PC-3 (cell line): Measurements from ENCODE around the gene NAA38.

ENCODE experiments used
- CTCF ChIP-seq: fragments of 300-600 bp; sonication (generic); conservative IDR thresholded peaks from 2 replicates; pipeline ENCODE4 v1.5.1; 2017; ENCODE audit warnings: antibody characterized with exemption, low read depth, mild to moderate bottlenecking, low read length
- EZH2 ChIP-seq: fragments of 300-600 bp; sonication (generic); IDR thresholded peaks from one replicate; pipeline ENCODE4 v1.6.1; 2017; ENCODE audit warnings: antibody characterized with exemption, mild to moderate bottlenecking, low read length; ENCODE audit not compliant: unreplicated experiment

GRCh38 chr17:7830616-7831015 is 26.7 kb downstream of the NAA38 start:
- TF ChIP-seq EZH2, result no peak
- TF ChIP-seq CTCF, result no peak
